ENCODE data around the gene ZBED2.

DNA sequence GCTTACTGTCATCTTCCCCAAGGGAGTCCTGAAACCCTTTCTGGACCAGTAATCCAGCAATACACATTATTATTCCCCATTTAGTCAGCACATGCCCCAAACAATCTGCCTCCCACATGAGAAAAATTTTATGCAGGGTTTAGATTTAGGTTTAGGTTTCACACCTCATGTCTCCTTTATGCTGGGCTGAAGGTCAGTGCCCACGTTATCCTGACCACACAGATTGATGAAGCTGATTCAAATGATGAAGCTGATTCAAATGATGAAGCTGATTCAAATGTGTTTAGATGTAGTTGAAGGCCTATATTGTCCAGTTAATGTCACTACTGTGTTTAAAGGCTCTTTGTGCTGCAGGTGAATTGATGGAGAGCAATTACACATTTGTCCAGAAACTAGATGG lies 18.1 kb upstream of the ZBED2 start:
- TF ChIP-seq POLR2A (IDR thresholded peaks at IDR 0.05) (no peak), POLR2AphosphoS5 (IDR thresholded peaks at IDR 0.05) (no peak)
- TF ChIP-seq, protein P1, sequence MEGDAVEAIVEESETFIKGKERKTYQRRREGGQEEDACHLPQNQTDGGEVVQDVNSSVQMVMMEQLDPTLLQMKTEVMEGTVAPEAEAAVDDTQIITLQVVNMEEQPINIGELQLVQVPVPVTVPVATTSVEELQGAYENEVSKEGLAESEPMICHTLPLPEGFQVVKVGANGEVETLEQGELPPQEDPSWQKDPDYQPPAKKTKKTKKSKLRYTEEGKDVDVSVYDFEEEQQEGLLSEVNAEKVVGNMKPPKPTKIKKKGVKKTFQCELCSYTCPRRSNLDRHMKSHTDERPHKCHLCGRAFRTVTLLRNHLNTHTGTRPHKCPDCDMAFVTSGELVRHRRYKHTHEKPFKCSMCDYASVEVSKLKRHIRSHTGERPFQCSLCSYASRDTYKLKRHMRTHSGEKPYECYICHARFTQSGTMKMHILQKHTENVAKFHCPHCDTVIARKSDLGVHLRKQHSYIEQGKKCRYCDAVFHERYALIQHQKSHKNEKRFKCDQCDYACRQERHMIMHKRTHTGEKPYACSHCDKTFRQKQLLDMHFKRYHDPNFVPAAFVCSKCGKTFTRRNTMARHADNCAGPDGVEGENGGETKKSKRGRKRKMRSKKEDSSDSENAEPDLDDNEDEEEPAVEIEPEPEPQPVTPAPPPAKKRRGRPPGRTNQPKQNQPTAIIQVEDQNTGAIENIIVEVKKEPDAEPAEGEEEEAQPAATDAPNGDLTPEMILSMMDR (IDR thresholded peaks at IDR 0.05) = no peak

All from stomach (tissue), 4 donors.